GM19023 (cell line): ENCODE results near the gene MRPL50.
A peak's percentile ranks its signal among the peaks of the same experiment; 100 is the strongest.
"Not testable (repeated sequence)": the region's sequence is repeated elsewhere in the genome, so short reads cannot be mapped to it uniquely, and the experiment has no call there.

Experiments
- ATAC-seq: cut with Tn5 transposase; IDR thresholded peaks from one replicate; pipeline ENCODE4 v1.9.1; 2021; ENCODE audit warnings: mild to moderate bottlenecking, moderate library complexity; ENCODE audit not compliant: unreplicated experiment

The MRPL50 gene

GRCh38 chr9:101418518-101419430 lies 20.4 kb upstream of the MRPL50 start:
- ATAC-seq: no peak

- ATAC-seq: no peak
Measured at GRCh38 chr9:101417977-101418376, 19.6 kb upstream of the MRPL50 start.

GRCh38 chr9:101417389-101417788 lies 19.0 kb upstream of the MRPL50 start:
- no peak for ATAC-seq

GRCh38 chr9:101415578-101415977 lies 17.2 kb upstream of the MRPL50 start:
- ATAC-seq: no peak

GRCh38 chr9:101414839-101415238 lies 16.4 kb upstream of the MRPL50 start:
- ATAC-seq: no peak

GRCh38 chr9:101409079-101409477 lies 10.7 kb upstream of the MRPL50 start:
- ATAC-seq: no peak

GRCh38 chr9:101408374-101409078 lies 10.1 kb upstream of the MRPL50 start:
- no peak for ATAC-seq

- no peak for ATAC-seq
Measured at GRCh38 chr9:101403516-101404285, 5.3 kb upstream of the MRPL50 start.

- ATAC-seq: no peak
Measured at GRCh38 chr9:101400120-101400519, 1.7 kb upstream of the MRPL50 start.

- ATAC-seq: no peak
Measured at GRCh38 chr9:101399643-101399970, 1.2 kb upstream of the MRPL50 start.

- peak; percentile 7 for ATAC-seq
Measured at GRCh38 chr9:101398930-101399642, 668 bp upstream of the MRPL50 start.

- no peak for ATAC-seq
Measured at GRCh38 chr9:101397746-101398067, 711 bp downstream of the MRPL50 start.

- ATAC-seq: no peak
Measured at GRCh38 chr9:101394687-101395086, 3.7 kb downstream of the MRPL50 start.

GRCh38 chr9:101393135-101393534 lies 5.3 kb downstream of the MRPL50 start:
- no peak for ATAC-seq

- ATAC-seq: no peak
Measured at GRCh38 chr9:101388507-101388993, 9.9 kb downstream of the MRPL50 start.

GRCh38 chr9:101387871-101388506 lies 10.4 kb downstream of the MRPL50 start:
- no peak for ATAC-seq

- ATAC-seq: not testable (repeated sequence)
Measured at GRCh38 chr9:101384873-101385536, 13.4 kb downstream of the MRPL50 start, which contains the start of gene BAAT. Gene BAAT, minus strand, starts transcription at chr9:101385006. Its CDS starts 13,602 bp downstream, at chr9:101371404.

GRCh38 chr9:101383361-101383760 lies 15.1 kb downstream of the MRPL50 start:
- ATAC-seq: no peak

- no peak for ATAC-seq
Measured at GRCh38 chr9:101381833-101382342, 16.5 kb downstream of the MRPL50 start.
